A549 (cell line): ENCODE data around the gene EMC6. TPM values are rescaled to one million over a fixed set of nuclear protein-coding genes. Genes with fewer than 3 reads are reported as not detected.

Experiments
- ATAC-seq, 2 experiments: fragments of 200-7000 bp in 1 of 2; fragments of >200 bp in 1 of 2; cut with Nextera tagmentation in 1 of 2; cut with Tn5 transposase in 1 of 2; 3 replicates each; pipeline versions ENCODE4 v1.8.0 to v1.9.1; 2018 to 2020; ENCODE audit warnings: mild to moderate bottlenecking in 1 of 2, moderate library complexity in 1 of 2
- CTCF ChIA-PET: fragments of 300-600 bp; sonication (Branson Sonifier 250); formaldehyde crosslinking; extraction: SDS; loops from one replicate; lab custom pipeline; 2021; ENCODE audit warnings: antibody characterized with exemption, inconsistent platforms; lab: Yijun Ruan, JAX
- POLR2A ChIA-PET: fragments of 350-600 bp; formaldehyde crosslinking; extraction: SDS; loops from one replicate; lab custom pipeline; 2021; ENCODE audit warnings: antibody characterized with exemption, inconsistent platforms; lab: Yijun Ruan, JAX
- DNase-seq, 2 experiments: peaks; one replicate each; pipeline versions ENCODE4 v3.0.0 to v3.0.0-alpha.2; 2011 to 2016; ENCODE audit warnings: low read depth in 1 of 2, low spot score in 1 of 2
- FAIRE-seq: peaks from 2 replicates; lab custom pipeline; 2011; peaks lifted over from hg19 to GRCh38; lab: Jason Lieb, UNC
- H3K27ac ChIP-seq, 2 experiments: fragments of >200 bp; sonication (Bioruptor Twin); formaldehyde crosslinking; 3 replicates each; pipeline ENCODE4 v1.5.1; 2016 to 2017
- H3K4me1 ChIP-seq: fragments of >200 bp; sonication (Bioruptor Twin); formaldehyde crosslinking; 3 replicates; pipeline ENCODE4 v1.6.1; 2016
- H3K4me2 ChIP-seq: fragments of >200 bp; sonication (Bioruptor Twin); formaldehyde crosslinking; 3 replicates; pipeline ENCODE4 v1.6.1; 2016
- H3K4me3 ChIP-seq: fragments of >200 bp; sonication (Bioruptor Twin); formaldehyde crosslinking; 3 replicates; pipeline ENCODE4 v1.5.1; 2016
- H3K9me3 ChIP-seq: fragments of >200 bp; sonication (Bioruptor Twin); formaldehyde crosslinking; 3 replicates; pipeline ENCODE4 v1.6.1; 2016
- CBX2 ChIP-seq: fragments of 200-600 bp; sonication (generic); IDR thresholded peaks from 2 replicates; pipeline ENCODE4 v1.6.1; 2016; ENCODE audit warnings: low read depth, mild to moderate bottlenecking, borderline replicate concordance
- CBX8 ChIP-seq: fragments of 200-600 bp; sonication (generic); IDR thresholded peaks from 2 replicates; pipeline ENCODE4 v1.6.1; 2016
- FOSL2 ChIP-seq, 2 experiments: fragments of 450-650 bp in 1 of 2; fragments of >200 bp in 1 of 2; sonication (Bioruptor Twin) in 1 of 2; formaldehyde crosslinking; IDR thresholded peaks; 2 replicates each; pipeline versions ENCODE4 v1.5.0 to v1.6.1; 2016 to 2020; ENCODE audit warnings: mild to moderate bottlenecking in 1 of 2, moderate library complexity in 1 of 2
- FOXS1 ChIP-seq: fragments of 250-450 bp; sonication (Bioruptor Pico); IDR thresholded peaks from 2 replicates; pipeline ENCODE4 v1.5.0; 2020; ENCODE audit warnings: mild to moderate bottlenecking, moderate library complexity
- HEYL ChIP-seq: fragments of 250-450 bp; sonication (Bioruptor Pico); IDR thresholded peaks from 2 replicates; pipeline ENCODE4 v1.8.0; 2021; ENCODE audit warnings: mild to moderate bottlenecking, moderate library complexity
- HOXA7 ChIP-seq: fragments of 250-450 bp; sonication (Bioruptor Pico); IDR thresholded peaks from 2 replicates; pipeline ENCODE4 v1.5.0; 2020; ENCODE audit warnings: mild to moderate bottlenecking, moderate library complexity
- HOXB13 ChIP-seq: fragments of 250-450 bp; sonication (Bioruptor Pico); IDR thresholded peaks from 2 replicates; pipeline ENCODE4 v1.5.0; 2020; ENCODE audit warnings: low read depth, mild to moderate bottlenecking, moderate library complexity
- JUN ChIP-seq, 2 experiments: fragments of >200 bp; sonication (Bioruptor Twin); formaldehyde crosslinking; IDR thresholded peaks; 2 replicates in 1 of 2; 3 replicates in 1 of 2; pipeline ENCODE4 v1.6.1; 2016 to 2017
- JUNB ChIP-seq: fragments of >200 bp; sonication (Bioruptor Twin); formaldehyde crosslinking; IDR thresholded peaks from 2 replicates; pipeline ENCODE4 v1.6.1; 2016
- KDM1A ChIP-seq: fragments of 200-600 bp; sonication (generic); IDR thresholded peaks from 2 replicates; pipeline ENCODE4 v1.6.1; 2016; ENCODE audit warnings: low read depth, mild to moderate bottlenecking
- MAFK ChIP-seq: fragments of 450-650 bp; IDR thresholded peaks from 2 replicates; pipeline ENCODE4 v1.6.1; 2014; ENCODE audit not compliant: partially characterized antibody
- MYC ChIP-seq: IDR thresholded peaks from 2 replicates; pipeline ENCODE4 v1.6.1; 2012; ENCODE audit warnings: mild to moderate bottlenecking, inconsistent platforms, low read length, improper control_type of control experiment, borderline replicate concordance
- NPAS2 ChIP-seq: fragments of 250-450 bp; sonication (Bioruptor Pico); IDR thresholded peaks from 2 replicates; pipeline ENCODE4 v1.8.0; 2022; ENCODE audit warnings: mild to moderate bottlenecking, moderate library complexity, borderline replicate concordance
- NR3C1 ChIP-seq: fragments of >200 bp; sonication (Bioruptor Twin); formaldehyde crosslinking; IDR thresholded peaks from 3 replicates; pipeline ENCODE4 v1.6.1; 2017
- RAD21 ChIP-seq, 2 experiments: fragments of >200 bp in 1 of 2; sonication (Bioruptor Twin) in 1 of 2; formaldehyde crosslinking in 1 of 2; IDR thresholded peaks in 1 of 2; conservative IDR thresholded peaks in 1 of 2; 2 replicates in 1 of 2; 3 replicates in 1 of 2; pipeline ENCODE4 v1.6.1; 2012 to 2018; ENCODE audit warnings: inconsistent platforms in 1 of 2
- RARB ChIP-seq: fragments of 250-450 bp; sonication (Bioruptor Pico); IDR thresholded peaks from 2 replicates; pipeline ENCODE4 v1.8.0; 2021; ENCODE audit warnings: mild to moderate bottlenecking, moderate library complexity
- RCOR1 ChIP-seq: fragments of 150-350 bp; IDR thresholded peaks from 2 replicates; pipeline ENCODE4 v1.6.1; 2014; ENCODE audit warnings: antibody characterized with exemption, low read length, low read depth
- RNF2 ChIP-seq: fragments of 200-600 bp; sonication (generic); IDR thresholded peaks from 2 replicates; pipeline ENCODE4 v1.6.1; 2016; ENCODE audit warnings: low read depth, mild to moderate bottlenecking, antibody characterized with exemption, moderate library complexity, borderline replicate concordance
- SREBF2 ChIP-seq: fragments of 450-650 bp; IDR thresholded peaks from 2 replicates; pipeline ENCODE4 v1.6.1; 2014; ENCODE audit warnings: mild to moderate bottlenecking, moderate library complexity
- ZNF302 ChIP-seq: fragments of 250-450 bp; sonication (Bioruptor Pico); IDR thresholded peaks from 2 replicates; pipeline ENCODE4 v1.9.0; 2021; ENCODE audit warnings: inconsistent platforms, mild to moderate bottlenecking, moderate library complexity
- WGBS: methylation state at CpG from one replicate; pipeline ENCODE4 v1.1.6; 2017; ENCODE audit errors: missing lambda C conversion rate; 5-methylcytosine and 5-hydroxymethylcytosine counted together
- polyA plus RNA-seq, 4 experiments: library from polyadenylated mRNA; depleted of rRNA in 3 of 4; stranded (reverse); fragments of >200 nt; fragmentation: RNase III in 1 of 4; extraction: RNeasy Plus Mini Kit Qiagen cat#74134 plus additional on column Dnase treatment in 1 of 4; gene quantifications; 2 replicates in 3 of 4; 3 replicates in 1 of 4; pipeline ENCODE4 v1.2.3, GENCODE V29; 2011 to 2017
- TF ChIP-seq, protein P1 (sequence below): fragments of 150-350 bp; IDR thresholded peaks from 2 replicates; pipeline ENCODE4 v1.6.1; 2014; ENCODE audit warnings: low read depth, mild to moderate bottlenecking, low read length
- TF ChIP-seq, protein P2 (sequence below): fragments of 250-450 bp; sonication (Bioruptor Pico); IDR thresholded peaks from 2 replicates; pipeline ENCODE4 v1.5.0; 2021; ENCODE audit warnings: mild to moderate bottlenecking, moderate library complexity, borderline replicate concordance
- TF ChIP-seq, protein P3 (sequence below): IDR thresholded peaks from 2 replicates; pipeline ENCODE4 v1.6.1; 2012
- TF ChIP-seq, protein P4 (sequence below): fragments of 250-450 bp; sonication (Bioruptor Pico); IDR thresholded peaks from 2 replicates; pipeline ENCODE4 v1.5.0; 2020; ENCODE audit warnings: low read depth, mild to moderate bottlenecking, moderate library complexity

Gene EMC6
- polyA plus RNA-seq, 2 of the 4 experiments (the other 2 are of a cell fraction): 68.3 to 122 TPM

DNA sequence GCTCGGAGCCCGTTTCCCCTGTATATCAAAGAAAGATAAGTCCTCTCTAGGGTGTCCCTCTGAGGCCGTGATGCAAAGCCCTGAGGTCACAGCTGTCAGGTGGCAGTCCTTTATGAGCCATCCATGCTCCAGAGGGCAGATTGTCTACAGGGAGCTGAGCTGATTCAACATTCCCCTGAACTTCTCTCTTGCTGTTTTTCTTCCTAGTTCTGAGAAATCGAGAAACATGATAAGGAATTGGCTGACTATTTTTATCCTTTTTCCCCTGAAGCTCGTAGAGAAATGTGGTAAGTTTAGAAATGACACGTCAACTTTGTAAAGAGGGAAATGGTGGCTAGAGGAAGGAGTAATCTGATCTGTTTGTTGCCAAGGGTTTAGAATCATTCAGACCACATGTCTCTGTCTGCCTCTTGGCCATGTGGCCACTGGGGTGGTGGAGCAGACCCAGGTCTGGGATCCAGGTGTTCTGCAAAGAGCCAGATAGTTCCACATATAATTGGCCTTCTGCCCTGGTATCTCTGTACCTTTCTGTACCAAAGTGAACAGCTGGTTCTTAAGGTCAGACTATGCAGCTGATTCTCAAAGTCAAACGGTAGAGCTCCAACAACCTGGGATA lies 28.5 kb upstream of the EMC6 start:
- Histone ChIP-seq H3K27ac (no peak overlapping the region), H3K4me3 (no peak overlapping the region), H3K4me1 (peaks cover 11% of the 10 kb centered on the region), H3K4me2 (no peak overlapping the region), H3K9me3 (no peaks in the 10 kb centered on the region)
- FAIRE-seq (peak; percentile 36), DNase-seq (no peak), ATAC-seq (no peak)
- ChIA-PET CTCF (interaction anchor here (0.6 to 2.7 kb wide), 7 partner anchors 8 to 761 kb away, joined by 3 to 12 read pairs (median 4); no protein-coding TSS in a partner anchor), POLR2A (no interaction called here)
- no peak for TF ChIP-seq HEYL (CRISPR knock-in tag)
- no peak for TF ChIP-seq MYC
- no peak for TF ChIP-seq SREBF2
- TF ChIP-seq NPAS2: no peak
- no peak for TF ChIP-seq ZNF302
- TF ChIP-seq JUNB: no peak
- no peak for TF ChIP-seq JUN (IDR thresholded peaks at IDR 0.05)
- TF ChIP-seq FOSL2 (IDR thresholded peaks at IDR 0.05): no peak
- TF ChIP-seq FOSL2 (CRISPR knock-in tag; IDR thresholded peaks at IDR 0.05): no peak
- no peak for TF ChIP-seq FOXS1 (CRISPR knock-in tag)
- TF ChIP-seq, protein P1, sequence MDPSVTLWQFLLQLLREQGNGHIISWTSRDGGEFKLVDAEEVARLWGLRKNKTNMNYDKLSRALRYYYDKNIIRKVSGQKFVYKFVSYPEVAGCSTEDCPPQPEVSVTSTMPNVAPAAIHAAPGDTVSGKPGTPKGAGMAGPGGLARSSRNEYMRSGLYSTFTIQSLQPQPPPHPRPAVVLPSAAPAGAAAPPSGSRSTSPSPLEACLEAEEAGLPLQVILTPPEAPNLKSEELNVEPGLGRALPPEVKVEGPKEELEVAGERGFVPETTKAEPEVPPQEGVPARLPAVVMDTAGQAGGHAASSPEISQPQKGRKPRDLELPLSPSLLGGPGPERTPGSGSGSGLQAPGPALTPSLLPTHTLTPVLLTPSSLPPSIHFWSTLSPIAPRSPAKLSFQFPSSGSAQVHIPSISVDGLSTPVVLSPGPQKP: no peak
- no peak for TF ChIP-seq HOXB13 (CRISPR knock-in tag)
- no peak for TF ChIP-seq HOXA7
- TF ChIP-seq, protein P2, sequence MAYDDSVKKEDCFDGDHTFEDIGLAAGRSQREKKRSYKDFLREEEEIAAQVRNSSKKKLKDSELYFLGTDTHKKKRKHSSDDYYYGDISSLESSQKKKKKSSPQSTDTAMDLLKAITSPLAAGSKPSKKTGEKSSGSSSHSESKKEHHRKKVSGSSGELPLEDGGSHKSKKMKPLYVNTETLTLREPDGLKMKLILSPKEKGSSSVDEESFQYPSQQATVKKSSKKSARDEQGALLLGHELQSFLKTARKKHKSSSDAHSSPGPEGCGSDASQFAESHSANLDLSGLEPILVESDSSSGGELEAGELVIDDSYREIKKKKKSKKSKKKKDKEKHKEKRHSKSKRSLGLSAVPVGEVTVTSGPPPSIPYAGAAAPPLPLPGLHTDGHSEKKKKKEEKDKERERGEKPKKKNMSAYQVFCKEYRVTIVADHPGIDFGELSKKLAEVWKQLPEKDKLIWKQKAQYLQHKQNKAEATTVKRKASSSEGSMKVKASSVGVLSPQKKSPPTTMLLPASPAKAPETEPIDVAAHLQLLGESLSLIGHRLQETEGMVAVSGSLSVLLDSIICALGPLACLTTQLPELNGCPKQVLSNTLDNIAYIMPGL: no peak
- TF ChIP-seq RAD21 (conservative IDR thresholded peaks at IDR 0.05 in 1 of 2, IDR thresholded peaks at IDR 0.05 in 1 of 2): no peak
- TF ChIP-seq NR3C1: no peak
- TF ChIP-seq RARB: no peak
- TF ChIP-seq, protein P3, sequence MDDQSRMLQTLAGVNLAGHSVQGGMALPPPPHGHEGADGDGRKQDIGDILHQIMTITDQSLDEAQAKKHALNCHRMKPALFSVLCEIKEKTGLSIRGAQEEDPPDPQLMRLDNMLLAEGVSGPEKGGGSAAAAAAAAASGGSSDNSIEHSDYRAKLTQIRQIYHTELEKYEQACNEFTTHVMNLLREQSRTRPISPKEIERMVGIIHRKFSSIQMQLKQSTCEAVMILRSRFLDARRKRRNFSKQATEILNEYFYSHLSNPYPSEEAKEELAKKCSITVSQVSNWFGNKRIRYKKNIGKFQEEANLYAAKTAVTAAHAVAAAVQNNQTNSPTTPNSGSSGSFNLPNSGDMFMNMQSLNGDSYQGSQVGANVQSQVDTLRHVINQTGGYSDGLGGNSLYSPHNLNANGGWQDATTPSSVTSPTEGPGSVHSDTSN: no peak
- TF ChIP-seq CBX2: no peak
- WGBS: 81% methylated on average over 7 of the region's 7 CpGs

DNA sequence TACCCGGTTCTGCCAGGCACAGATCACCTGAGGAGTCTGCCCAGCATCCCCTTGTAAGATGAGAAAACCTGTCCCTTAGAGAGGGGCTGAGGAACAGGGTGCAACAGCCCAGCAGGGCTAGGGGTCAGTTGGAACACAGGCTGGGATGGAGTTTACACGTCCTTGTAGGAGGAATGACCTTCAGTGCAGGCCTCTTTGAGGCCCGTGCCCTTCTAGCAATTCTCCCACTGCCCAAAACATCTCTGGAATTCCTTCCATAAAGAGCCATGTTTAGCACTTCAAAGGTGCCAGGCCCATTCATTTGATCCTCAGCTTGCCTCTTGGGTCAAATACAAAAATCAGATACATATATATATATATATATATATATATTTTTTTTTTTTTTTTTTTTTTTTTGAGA lies 27.6 kb upstream of the EMC6 start:
- no peak overlapping the region for H3K27ac ChIP-seq
- FAIRE-seq: no peak
- ChIA-PET CTCF (interaction anchor here (0.6 to 2.3 kb wide), 6 partner anchors 16 to 592 kb away, joined by 3 to 7 read pairs (median 4); no protein-coding TSS in a partner anchor), POLR2A (no interaction called here)
- 73% methylated on average over 3 of the region's 3 CpGs for WGBS
- TF ChIP-seq SREBF2: no peak
- TF ChIP-seq NR3C1: no peak
- TF ChIP-seq KDM1A: no peak
- TF ChIP-seq FOXS1 (CRISPR knock-in tag): no peak
- TF ChIP-seq RCOR1: no peak
- no peak for TF ChIP-seq CBX8
- no peak for TF ChIP-seq MAFK
- no peak for TF ChIP-seq FOSL2 (IDR thresholded peaks at IDR 0.05)
- no peak for TF ChIP-seq FOSL2 (CRISPR knock-in tag; IDR thresholded peaks at IDR 0.05)
- TF ChIP-seq, protein P4, sequence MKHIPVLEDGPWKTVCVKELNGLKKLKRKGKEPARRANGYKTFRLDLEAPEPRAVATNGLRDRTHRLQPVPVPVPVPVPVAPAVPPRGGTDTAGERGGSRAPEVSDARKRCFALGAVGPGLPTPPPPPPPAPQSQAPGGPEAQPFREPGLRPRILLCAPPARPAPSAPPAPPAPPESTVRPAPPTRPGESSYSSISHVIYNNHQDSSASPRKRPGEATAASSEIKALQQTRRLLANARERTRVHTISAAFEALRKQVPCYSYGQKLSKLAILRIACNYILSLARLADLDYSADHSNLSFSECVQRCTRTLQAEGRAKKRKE (CRISPR knock-in tag): no peak
- TF ChIP-seq, protein P2: no peak
- TF ChIP-seq RNF2: no peak
- no peak overlapping the region for H3K4me3 ChIP-seq
- no peak for DNase-seq
- H3K4me2 ChIP-seq: no peak overlapping the region
- H3K4me1 ChIP-seq: peaks cover 7% of the 10 kb centered on the region; the same call in 2 of the 3 replicates
- H3K9me3 ChIP-seq: no peaks in the 10 kb centered on the region
- ATAC-seq: no peak
